Colonic mucosa (tissue), 4 donors: Measurements from ENCODE around the gene CDX2. TPM values are rescaled to one million over a fixed set of nuclear protein-coding genes. Genes with fewer than 3 reads are reported as not detected.

Experiments used
- DNase-seq: peaks from one replicate; pipeline ENCODE4 v3.0.0-alpha.2; 2020
- H3K27ac ChIP-seq: fragments of 200-600 bp; one replicate; pipeline ENCODE4 v1.8.0; 2021
- H3K27me3 ChIP-seq: fragments of 200-600 bp; one replicate; pipeline ENCODE4 v1.8.0; 2021
- H3K36me3 ChIP-seq: fragments of 200-600 bp; one replicate; pipeline ENCODE4 v1.8.0; 2021
- H3K4me1 ChIP-seq: fragments of 200-600 bp; one replicate; pipeline ENCODE4 v1.8.0; 2021; ENCODE audit warnings: mild to moderate bottlenecking
- H3K4me3 ChIP-seq: fragments of 200-600 bp; one replicate; pipeline ENCODE4 v1.8.0; 2021
- H3K9ac ChIP-seq, 2 donors: one replicate each; pipeline ENCODE4 v1.7.0; 2013; ENCODE audit warnings: control low read depth in 2 of 2, low read depth in 2 of 2, low read length in 2 of 2
- H3K9me3 ChIP-seq: fragments of 200-600 bp; one replicate; pipeline ENCODE4 v1.8.0; 2021
- intact Hi-C: fragments of 100-400 bp; cut with DNase I; formaldehyde crosslinking; loops from one replicate; pipeline ENCODE4 v1.14.1; 2022
- total RNA-seq, 2 donors: library from RNA; stranded (reverse); fragmentation: NEBNext Ultra II Directional in 1 of 2; extraction: Animal tissue kit (Norgen Biotek cat#: 25700) in 1 of 2; gene quantifications; one replicate each; pipeline ENCODE4 v1.2.1, GENCODE V29; 2021
- TF ChIP-seq, protein P1 (sequence below): fragments of 200-600 bp; IDR thresholded peaks from one replicate; pipeline ENCODE4 v1.8.0; 2022; ENCODE audit warnings: antibody characterized with exemption, mild to moderate bottlenecking
- donor health status: healthy.
- donor health status: DM: no; HTN: no; CAD: no.
- donor health status: DM: no; HTN: no; CAD: no.

The CDX2 gene
- total RNA-seq, 2 donors from 2014 or later: 271 to 391 TPM

DNA sequence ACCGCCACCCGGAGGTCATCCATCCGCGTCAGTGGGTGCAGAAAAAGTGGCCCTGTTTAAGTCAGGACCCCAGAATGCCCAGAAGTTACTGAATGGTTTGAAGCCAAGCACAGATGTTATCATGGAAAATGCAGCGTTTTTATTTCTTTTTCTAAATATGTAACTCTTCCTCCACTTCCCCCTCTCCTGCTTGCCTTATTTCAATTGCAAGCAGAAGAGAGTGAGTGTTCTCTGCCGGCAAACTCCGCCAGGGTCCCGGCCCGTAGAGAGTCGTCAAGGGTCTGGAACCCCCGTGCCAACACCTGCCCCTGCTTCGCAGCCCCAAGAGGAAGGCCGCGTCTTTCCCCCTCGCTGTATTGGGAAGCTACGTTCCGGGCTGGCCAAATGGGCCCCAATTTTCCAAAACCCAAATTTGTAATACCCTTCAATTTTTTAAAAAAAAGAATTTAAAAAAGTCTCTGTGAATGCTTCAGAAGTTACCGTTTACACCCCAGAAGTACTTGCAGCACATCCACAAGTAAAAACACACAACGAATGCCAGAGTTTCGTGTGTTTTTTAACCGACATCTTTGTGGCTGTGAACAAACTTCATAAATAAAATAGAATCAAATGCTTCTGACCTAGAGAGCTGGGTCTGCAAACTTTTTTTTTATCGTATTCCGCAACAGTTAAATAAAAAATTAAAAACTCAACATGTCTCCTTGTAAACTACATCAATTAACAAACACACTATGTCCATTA lies 50.0 kb downstream of the CDX2 start:
- no peaks in the 10 kb centered on the region for H3K36me3 ChIP-seq
- no peak overlapping the region for H3K27ac ChIP-seq
- TF ChIP-seq, protein P1, sequence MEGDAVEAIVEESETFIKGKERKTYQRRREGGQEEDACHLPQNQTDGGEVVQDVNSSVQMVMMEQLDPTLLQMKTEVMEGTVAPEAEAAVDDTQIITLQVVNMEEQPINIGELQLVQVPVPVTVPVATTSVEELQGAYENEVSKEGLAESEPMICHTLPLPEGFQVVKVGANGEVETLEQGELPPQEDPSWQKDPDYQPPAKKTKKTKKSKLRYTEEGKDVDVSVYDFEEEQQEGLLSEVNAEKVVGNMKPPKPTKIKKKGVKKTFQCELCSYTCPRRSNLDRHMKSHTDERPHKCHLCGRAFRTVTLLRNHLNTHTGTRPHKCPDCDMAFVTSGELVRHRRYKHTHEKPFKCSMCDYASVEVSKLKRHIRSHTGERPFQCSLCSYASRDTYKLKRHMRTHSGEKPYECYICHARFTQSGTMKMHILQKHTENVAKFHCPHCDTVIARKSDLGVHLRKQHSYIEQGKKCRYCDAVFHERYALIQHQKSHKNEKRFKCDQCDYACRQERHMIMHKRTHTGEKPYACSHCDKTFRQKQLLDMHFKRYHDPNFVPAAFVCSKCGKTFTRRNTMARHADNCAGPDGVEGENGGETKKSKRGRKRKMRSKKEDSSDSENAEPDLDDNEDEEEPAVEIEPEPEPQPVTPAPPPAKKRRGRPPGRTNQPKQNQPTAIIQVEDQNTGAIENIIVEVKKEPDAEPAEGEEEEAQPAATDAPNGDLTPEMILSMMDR: no peak
- no peak overlapping the region for H3K4me3 ChIP-seq
- intact Hi-C loops: no loop called here
- H3K9me3 ChIP-seq: no peaks in the 10 kb centered on the region
- no peak for DNase-seq
- H3K9ac ChIP-seq: no peak overlapping the region
- peaks cover 85% of the 10 kb centered on the region for H3K27me3 ChIP-seq
- peaks cover 18% of the 10 kb centered on the region for H3K4me1 ChIP-seq

DNA sequence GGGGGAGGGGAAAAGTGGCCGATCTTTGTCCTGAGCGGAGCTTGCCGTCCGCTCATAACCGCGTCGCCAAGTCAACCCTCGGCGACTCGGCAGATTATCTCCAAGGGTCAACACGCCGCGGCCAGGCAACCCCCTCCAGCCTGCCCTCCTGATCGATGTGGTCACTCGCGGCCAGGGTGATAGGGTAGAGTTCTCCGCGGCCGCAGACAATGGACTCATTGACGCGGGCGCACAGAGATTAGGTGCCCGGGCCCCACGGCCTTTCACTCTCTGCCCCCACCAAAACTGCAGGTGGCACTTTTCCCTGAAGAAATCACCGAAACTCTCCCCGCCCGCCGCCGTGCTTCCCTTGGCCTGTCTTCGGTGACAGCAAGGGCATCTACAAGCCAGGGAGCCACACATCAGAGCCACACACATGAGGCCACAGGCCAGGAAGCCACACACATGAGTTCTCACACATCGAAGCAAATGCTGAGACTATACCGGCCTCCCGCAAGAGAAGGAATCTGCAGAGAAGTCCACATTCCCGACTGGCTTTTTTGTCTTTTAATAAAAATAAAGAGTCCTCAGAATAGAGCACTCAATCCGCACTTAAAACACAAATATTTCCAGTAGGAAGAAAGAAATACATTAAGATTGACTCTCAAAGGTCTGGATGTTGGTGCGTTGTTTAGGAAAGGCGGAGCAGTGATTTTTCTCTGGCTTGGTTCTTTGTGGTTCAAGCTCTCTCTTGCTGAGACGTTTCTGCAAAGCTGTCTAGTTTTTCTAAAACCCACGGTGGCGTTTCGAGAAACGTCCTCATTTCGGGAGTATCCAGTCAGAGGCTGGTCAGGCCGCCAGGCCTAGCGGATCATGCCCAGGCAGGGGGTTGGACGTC lies 50.8 kb downstream of the CDX2 start:
- H3K4me3 ChIP-seq: no peak overlapping the region
- no peak overlapping the region for H3K27ac ChIP-seq
- TF ChIP-seq, protein P1: no peak
- H3K9me3 ChIP-seq: no peaks in the 10 kb centered on the region
- H3K36me3 ChIP-seq: no peaks in the 10 kb centered on the region
- no peak for DNase-seq
- H3K27me3 ChIP-seq: peaks cover 77% of the 10 kb centered on the region
- H3K9ac ChIP-seq: no peak overlapping the region
- intact Hi-C loops: no loop called here
- peaks cover 18% of the 10 kb centered on the region for H3K4me1 ChIP-seq

DNA sequence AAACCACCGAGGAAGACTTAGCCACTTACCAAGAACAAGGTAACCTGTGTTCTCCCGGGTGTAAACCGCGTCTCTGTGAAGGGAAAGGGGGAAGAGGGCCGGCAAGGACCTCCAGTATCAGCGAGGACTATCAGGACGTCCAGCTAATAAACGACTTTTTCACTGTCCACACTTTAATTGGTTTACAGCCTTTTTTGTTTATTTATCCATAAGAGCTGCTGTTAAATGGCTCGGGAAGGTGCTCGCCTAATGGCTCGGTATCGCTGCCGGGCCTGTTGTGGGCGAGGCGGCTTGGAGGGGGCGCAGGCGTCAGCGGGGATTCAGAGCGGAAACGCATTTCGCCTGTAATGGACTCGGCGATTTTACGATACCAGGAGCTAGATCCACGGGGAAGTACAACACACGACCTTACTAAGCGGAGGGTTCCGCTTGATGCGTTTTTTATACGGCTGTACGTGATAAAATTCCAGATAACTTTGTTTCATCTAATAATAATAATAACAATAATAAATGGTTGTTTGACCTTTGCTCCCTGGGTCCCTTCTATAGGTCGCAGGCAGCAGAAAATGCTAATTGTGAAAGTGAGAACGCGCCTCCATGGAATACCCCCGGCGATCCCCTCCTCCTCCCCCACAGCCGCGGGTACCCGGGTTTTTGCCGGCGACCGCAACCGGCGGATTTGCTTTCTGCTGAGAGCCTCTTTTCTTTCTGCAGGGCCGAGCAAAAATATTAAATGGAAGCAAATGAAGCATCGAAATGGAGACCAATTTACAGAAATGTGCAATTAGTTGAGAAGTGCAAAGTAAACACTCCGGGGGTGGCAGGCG lies 51.8 kb downstream of the CDX2 start:
- Histone ChIP-seq H3K27ac (no peak overlapping the region), H3K36me3 (no peaks in the 10 kb centered on the region), H3K9ac (no peak overlapping the region), H3K27me3 (peaks cover 68% of the 10 kb centered on the region), H3K4me1 (peaks cover 18% of the 10 kb centered on the region), H3K4me3 (peak overlapping the region; percentile 3), H3K9me3 (no peaks in the 10 kb centered on the region)
- DNase-seq: no peak
- intact Hi-C loops: no loop called here
- TF ChIP-seq, protein P1: no peak

DNA sequence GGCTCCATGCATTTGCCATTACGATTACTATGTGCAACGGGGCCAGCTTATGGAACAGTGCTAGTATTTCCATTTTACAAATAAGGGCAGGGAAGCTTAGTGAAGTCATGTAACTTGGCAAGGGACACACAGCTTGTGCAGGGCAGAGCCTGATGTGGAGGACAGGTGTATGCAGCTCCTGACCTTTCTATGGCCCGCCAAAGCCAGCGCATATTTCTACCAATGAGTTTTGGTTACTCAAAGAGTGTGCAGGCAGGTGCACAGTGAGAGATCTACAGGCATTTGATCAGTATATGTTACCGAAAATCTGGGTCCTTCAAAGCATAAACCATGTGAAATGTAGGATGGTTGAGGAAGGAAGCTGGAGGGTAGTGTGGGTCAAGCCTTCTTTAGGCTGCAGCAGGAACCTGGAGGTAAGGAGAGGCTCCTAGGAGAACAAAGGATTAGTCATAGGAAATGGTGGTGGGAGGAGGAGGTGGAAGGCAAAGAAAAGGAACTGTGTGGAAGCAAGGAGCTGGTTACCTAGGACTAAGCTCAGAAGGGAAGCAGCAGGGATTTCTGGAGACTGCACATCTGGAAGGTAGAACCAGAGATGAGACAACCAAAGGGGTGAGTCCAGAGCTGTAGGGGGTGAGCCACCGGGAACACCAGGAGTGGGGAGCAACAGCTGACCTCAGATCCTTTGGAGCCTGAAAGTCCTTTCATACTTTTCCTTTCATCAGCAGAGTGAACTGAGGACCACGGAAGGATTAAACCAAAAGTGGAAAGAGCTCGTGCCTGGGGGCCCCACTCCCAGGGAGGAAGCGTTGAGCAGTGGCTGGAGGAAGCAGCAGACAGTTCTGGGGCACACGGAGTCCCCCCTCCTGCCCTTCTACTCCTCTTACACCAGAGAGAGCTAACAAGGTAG lies 53.6 kb downstream of the CDX2 start:
- Histone ChIP-seq H3K9me3 (no peaks in the 10 kb centered on the region), H3K4me1 (peaks cover 12% of the 10 kb centered on the region), H3K27me3 (peaks cover 50% of the 10 kb centered on the region), H3K27ac (no peak overlapping the region), H3K36me3 (no peaks in the 10 kb centered on the region), H3K4me3 (no peak overlapping the region), H3K9ac (no peak overlapping the region)
- intact Hi-C loops: no loop called here
- no peak for DNase-seq
- TF ChIP-seq, protein P1: no peak
